Measurements from ENCODE around the gene PAOX. TPM values are rescaled to one million over a fixed set of nuclear protein-coding genes. Genes with fewer than 3 reads are reported as not detected.

Gene PAOX
- total and polyA plus RNA-seq, 2 donors (not counting 1 experiment from before 2014, with no cell fraction given) = 2.4 to 9.2 TPM

DNA sequence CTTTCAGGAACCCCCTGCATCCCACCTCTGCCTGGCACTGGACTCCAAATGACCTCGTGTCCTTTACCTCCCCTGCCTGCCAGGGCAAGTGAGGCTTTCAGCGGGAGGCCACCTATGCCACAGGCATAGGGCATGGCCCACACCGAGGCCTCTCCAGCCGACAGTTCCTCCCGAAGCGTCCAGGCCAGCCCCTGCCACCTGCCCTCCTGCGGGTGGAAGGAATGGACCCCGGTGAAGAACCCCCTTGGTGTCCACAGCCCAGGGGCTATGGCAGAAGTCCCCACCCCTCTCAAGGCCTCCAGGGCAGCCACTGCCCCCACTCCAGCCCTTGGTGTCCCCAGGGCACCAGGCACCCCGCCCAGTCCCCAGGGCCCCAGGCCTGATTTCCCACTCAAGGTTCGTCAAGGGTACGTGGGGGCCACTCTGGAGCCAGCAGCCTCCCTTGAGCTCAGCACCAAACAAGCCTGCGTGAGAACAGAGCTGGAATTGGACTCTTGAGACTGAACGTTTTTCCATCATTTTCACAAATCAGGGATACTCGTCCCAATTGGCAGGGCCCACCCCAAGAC lies 24.3 kb upstream of the PAOX start:
- Histone ChIP-seq H3K4me3 (replicated peaks in 1 of 4; ENCODE audit: control extremely low read depth in 1 of 4, insufficient read depth in 1 of 4, low read depth in 3 of 4, low read length in 4 of 4) (no peak overlapping the region), H3K9ac (ENCODE audit: insufficient read depth, low read length) (no peak overlapping the region), H4K20me1 (ENCODE audit: control insufficient read depth, extremely low read depth, insufficient read depth, low read length) (no peaks in the 10 kb centered on the region), H3K36me3 (ENCODE audit: control insufficient read depth, insufficient read depth, low read length) (no peaks in the 10 kb centered on the region), H3K79me2 (ENCODE audit: control insufficient read depth, insufficient read depth, low read length) (no peaks in the 10 kb centered on the region), H3K4me2 (ENCODE audit: extremely low read depth, insufficient read depth, low read length) (no peak overlapping the region), H2AFZ (ENCODE audit: low read length) (no peak overlapping the region), H3K27ac (ENCODE audit: insufficient read depth, low read length) (no peak overlapping the region), H3K9me3 (ENCODE audit: control insufficient read depth, insufficient read depth, low read depth, low read length) (no peaks in the 10 kb centered on the region), H3K27me3 (ENCODE audit: control insufficient read depth, insufficient read depth, low read length) (no peaks in the 10 kb centered on the region), H3K4me1 (ENCODE audit: control insufficient read depth, extremely low read depth, insufficient read depth, low read length) (peaks cover 2% of the 10 kb centered on the region)
- no peak for DNase-seq (ENCODE audit: low read depth in 2 of 2)
- TF ChIP-seq, protein P1, sequence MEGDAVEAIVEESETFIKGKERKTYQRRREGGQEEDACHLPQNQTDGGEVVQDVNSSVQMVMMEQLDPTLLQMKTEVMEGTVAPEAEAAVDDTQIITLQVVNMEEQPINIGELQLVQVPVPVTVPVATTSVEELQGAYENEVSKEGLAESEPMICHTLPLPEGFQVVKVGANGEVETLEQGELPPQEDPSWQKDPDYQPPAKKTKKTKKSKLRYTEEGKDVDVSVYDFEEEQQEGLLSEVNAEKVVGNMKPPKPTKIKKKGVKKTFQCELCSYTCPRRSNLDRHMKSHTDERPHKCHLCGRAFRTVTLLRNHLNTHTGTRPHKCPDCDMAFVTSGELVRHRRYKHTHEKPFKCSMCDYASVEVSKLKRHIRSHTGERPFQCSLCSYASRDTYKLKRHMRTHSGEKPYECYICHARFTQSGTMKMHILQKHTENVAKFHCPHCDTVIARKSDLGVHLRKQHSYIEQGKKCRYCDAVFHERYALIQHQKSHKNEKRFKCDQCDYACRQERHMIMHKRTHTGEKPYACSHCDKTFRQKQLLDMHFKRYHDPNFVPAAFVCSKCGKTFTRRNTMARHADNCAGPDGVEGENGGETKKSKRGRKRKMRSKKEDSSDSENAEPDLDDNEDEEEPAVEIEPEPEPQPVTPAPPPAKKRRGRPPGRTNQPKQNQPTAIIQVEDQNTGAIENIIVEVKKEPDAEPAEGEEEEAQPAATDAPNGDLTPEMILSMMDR (conservative IDR thresholded peaks at IDR 0.05 in 1 of 2, IDR thresholded peaks at IDR 0.05 in 1 of 2; ENCODE audit: low read depth in 1 of 2, low read length in 2 of 2) = no peak
- TF ChIP-seq EZH2 (IDR thresholded peaks at IDR 0.05; ENCODE audit: low read length, missing control alignments) = no peak

DNA sequence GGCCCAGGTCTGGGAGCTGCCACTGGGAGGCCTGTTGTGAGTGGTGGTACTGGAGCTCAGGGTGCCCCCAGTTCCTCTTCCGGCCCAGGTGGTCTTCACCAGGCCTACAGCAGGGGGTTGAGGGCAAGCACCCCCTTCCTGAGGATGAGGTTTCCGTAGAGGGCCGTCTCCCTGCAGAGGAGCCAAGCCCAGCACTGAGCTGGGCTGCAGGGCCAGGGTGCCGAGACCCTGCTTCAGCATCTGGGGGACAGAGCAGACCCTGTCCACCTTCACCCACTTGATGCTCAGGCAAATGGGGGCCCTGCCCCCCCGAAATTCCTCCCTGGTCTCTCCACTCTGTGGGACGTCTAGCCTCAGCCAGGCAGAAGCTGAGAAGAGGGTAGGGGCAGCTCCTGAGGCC lies 23.8 kb upstream of the PAOX start:
- Histone ChIP-seq H3K27me3 (ENCODE audit: control insufficient read depth, insufficient read depth, low read length) (no peaks in the 10 kb centered on the region), H2AFZ (ENCODE audit: low read length) (no peak overlapping the region), H3K4me2 (ENCODE audit: extremely low read depth, insufficient read depth, low read length) (no peak overlapping the region), H3K27ac (ENCODE audit: insufficient read depth, low read length) (no peak overlapping the region), H3K9me3 (ENCODE audit: control insufficient read depth, insufficient read depth, low read depth, low read length) (no peaks in the 10 kb centered on the region), H3K4me1 (ENCODE audit: control insufficient read depth, extremely low read depth, insufficient read depth, low read length) (peaks cover 2% of the 10 kb centered on the region), H3K4me3 (replicated peaks in 1 of 4; ENCODE audit: control extremely low read depth in 1 of 4, insufficient read depth in 1 of 4, low read depth in 3 of 4, low read length in 4 of 4) (no peak overlapping the region), H3K79me2 (ENCODE audit: control insufficient read depth, insufficient read depth, low read length) (no peaks in the 10 kb centered on the region), H4K20me1 (ENCODE audit: control insufficient read depth, extremely low read depth, insufficient read depth, low read length) (no peaks in the 10 kb centered on the region), H3K9ac (ENCODE audit: insufficient read depth, low read length) (no peak overlapping the region), H3K36me3 (ENCODE audit: control insufficient read depth, insufficient read depth, low read length) (no peaks in the 10 kb centered on the region)
- TF ChIP-seq EZH2 (IDR thresholded peaks at IDR 0.05; ENCODE audit: low read length, missing control alignments) = no peak
- TF ChIP-seq, protein P1 (conservative IDR thresholded peaks at IDR 0.05 in 1 of 2, IDR thresholded peaks at IDR 0.05 in 1 of 2; ENCODE audit: low read depth in 1 of 2, low read length in 2 of 2) = no peak
- no peak for DNase-seq (ENCODE audit: low read depth in 2 of 2)

DNA sequence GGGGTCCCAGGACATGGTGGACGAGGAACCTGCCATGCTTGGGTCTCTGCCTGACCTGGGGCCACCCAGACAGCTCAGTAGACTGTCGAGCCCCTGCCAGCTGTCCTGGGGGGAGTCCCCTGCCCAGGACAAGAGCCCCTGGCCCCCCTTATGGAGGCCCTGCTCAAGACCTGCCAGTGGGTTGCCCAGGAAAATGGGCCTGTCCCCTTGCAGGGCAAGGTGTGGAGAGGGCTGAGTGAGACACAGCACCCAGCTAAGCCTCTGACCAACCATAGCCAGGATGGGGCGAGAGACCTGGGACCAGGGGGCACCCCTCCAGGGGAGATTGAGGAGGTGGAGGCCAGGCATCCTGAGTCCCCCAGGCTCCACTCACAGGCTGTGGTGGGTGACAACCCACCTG lies 23.1 kb upstream of the PAOX start:
- no peak overlapping the region for H3K9ac ChIP-seq (ENCODE audit: insufficient read depth, low read length)
- H3K4me3 ChIP-seq (replicated peaks in 1 of 4; ENCODE audit: control extremely low read depth in 1 of 4, insufficient read depth in 1 of 4, low read depth in 3 of 4, low read length in 4 of 4) = no peak overlapping the region
- TF ChIP-seq, protein P1 (conservative IDR thresholded peaks at IDR 0.05 in 1 of 2, IDR thresholded peaks at IDR 0.05 in 1 of 2; ENCODE audit: low read depth in 1 of 2, low read length in 2 of 2) = no peak
- no peak for TF ChIP-seq EZH2 (IDR thresholded peaks at IDR 0.05; ENCODE audit: low read length, missing control alignments)
- peaks cover 2% of the 10 kb centered on the region for H3K4me1 ChIP-seq (ENCODE audit: control insufficient read depth, extremely low read depth, insufficient read depth, low read length)
- no peak for DNase-seq (ENCODE audit: low read depth in 2 of 2)
- no peaks in the 10 kb centered on the region for H4K20me1 ChIP-seq (ENCODE audit: control insufficient read depth, extremely low read depth, insufficient read depth, low read length)
- no peak overlapping the region for H2AFZ ChIP-seq (ENCODE audit: low read length)
- no peak overlapping the region for H3K27ac ChIP-seq (ENCODE audit: insufficient read depth, low read length)
- H3K4me2 ChIP-seq (ENCODE audit: extremely low read depth, insufficient read depth, low read length) = no peak overlapping the region
- H3K9me3 ChIP-seq (ENCODE audit: control insufficient read depth, insufficient read depth, low read depth, low read length) = no peaks in the 10 kb centered on the region
- no peaks in the 10 kb centered on the region for H3K36me3 ChIP-seq (ENCODE audit: control insufficient read depth, insufficient read depth, low read length)
- no peaks in the 10 kb centered on the region for H3K27me3 ChIP-seq (ENCODE audit: control insufficient read depth, insufficient read depth, low read length)
- H3K79me2 ChIP-seq (ENCODE audit: control insufficient read depth, insufficient read depth, low read length) = no peaks in the 10 kb centered on the region
